Naive thymus-derived CD4-positive, alpha-beta T cell (primary cell): ENCODE results near the gene CAMK1D. TPM values are rescaled to one million over a fixed set of nuclear protein-coding genes. Genes with fewer than 3 reads are reported as not detected.

ENCODE experiments used
- ATAC-seq: fragments of 150-1000 bp; cut with Tn5 transposase; 2 replicates; pipeline ENCODE4 v1.10.0; 2021; ENCODE audit warnings: mild to moderate bottlenecking, moderate library complexity
- CTCF ChIA-PET: fragments of 350-600 bp; sonication (Branson Sonifier 250); formaldehyde crosslinking; loops from one replicate; lab custom pipeline; 2021; ENCODE audit warnings: antibody characterized with exemption; lab: Charles Lee
- POLR2A ChIA-PET: fragments of 350-600 bp; sonication (Branson Sonifier 250); formaldehyde crosslinking; loops from one replicate; lab custom pipeline; 2021; ENCODE audit warnings: antibody characterized with exemption, inconsistent platforms; lab: Charles Lee
- DNase-seq, 9 donors: peaks; one replicate each; pipeline versions ENCODE4 v3.0.0 to v3.0.0-alpha.2; 2020 to 2022; ENCODE audit warnings: mixed read lengths in 1 of 9
- H3K27ac ChIP-seq: one replicate; pipeline ENCODE4 v1.7.0; 2013; ENCODE audit warnings: mild to moderate bottlenecking, low read depth, low read length, moderate library complexity
- H3K27me3 ChIP-seq, 2 donors: one replicate each; pipeline ENCODE4 v1.7.0; 2013; ENCODE audit warnings: low read length in 2 of 2, mild to moderate bottlenecking in 2 of 2, moderate library complexity in 2 of 2; ENCODE audit not compliant: control insufficient read depth in 2 of 2, insufficient read depth in 2 of 2
- H3K36me3 ChIP-seq, 3 experiments: 1 replicate in 2 of 3; 2 replicates in 1 of 3; pipeline ENCODE4 v1.7.0; 2013; ENCODE audit warnings: low read length in 3 of 3, mild to moderate bottlenecking in 3 of 3, moderate library complexity in 1 of 3; ENCODE audit not compliant: insufficient read depth in 3 of 3, control insufficient read depth in 2 of 3
- H3K4me1 ChIP-seq, 2 donors: one replicate each; pipeline ENCODE4 v1.7.0; 2013; ENCODE audit warnings: low read length in 2 of 2, mild to moderate bottlenecking in 2 of 2, moderate library complexity in 1 of 2; ENCODE audit not compliant: control insufficient read depth in 2 of 2, insufficient read depth in 2 of 2
- H3K4me3 ChIP-seq: 2 replicates; pipeline ENCODE4 v1.7.0; 2013; ENCODE audit warnings: mild to moderate bottlenecking, low read length
- H3K9me3 ChIP-seq, 3 experiments: 1 replicate in 2 of 3; 2 replicates in 1 of 3; pipeline ENCODE4 v1.7.0; 2013; ENCODE audit warnings: low read length in 3 of 3; ENCODE audit not compliant: control insufficient read depth in 2 of 3
- H3K27ac Mint-ChIP-seq, 9 donors: one replicate each; pipeline ENCODE4 v1.8.0; 2020 to 2022; ENCODE audit warnings: mixed read lengths in 9 of 9, mild to moderate bottlenecking in 8 of 9, moderate library complexity in 5 of 9, inconsistent platforms in 2 of 9
- H3K27me3 Mint-ChIP-seq, 5 donors: one replicate each; pipeline ENCODE4 v1.8.0; 2021 to 2022; ENCODE audit warnings: mixed read lengths in 5 of 5, mild to moderate bottlenecking in 1 of 5
- H3K36me3 Mint-ChIP-seq, 5 donors: one replicate each; pipeline ENCODE4 v1.8.0; 2020 to 2022; ENCODE audit warnings: mixed read lengths in 5 of 5, mild to moderate bottlenecking in 3 of 5, inconsistent platforms in 1 of 5
- H3K4me1 Mint-ChIP-seq, 7 donors: one replicate each; pipeline ENCODE4 v1.8.0; 2020 to 2022; ENCODE audit warnings: mixed read lengths in 7 of 7, mild to moderate bottlenecking in 3 of 7, inconsistent platforms in 1 of 7
- H3K4me3 Mint-ChIP-seq, 10 donors: one replicate each; pipeline ENCODE4 v1.8.0; 2020 to 2022; ENCODE audit warnings: mild to moderate bottlenecking in 10 of 10, mixed read lengths in 10 of 10, moderate library complexity in 6 of 10, inconsistent platforms in 2 of 10
- H3K9me3 Mint-ChIP-seq, 11 donors: one replicate each; pipeline ENCODE4 v1.8.0; 2020 to 2022; ENCODE audit warnings: mixed read lengths in 11 of 11, mild to moderate bottlenecking in 4 of 11, inconsistent platforms in 1 of 11, moderate library complexity in 1 of 11
- intact Hi-C, 2 donors: fragments of 100-400 bp; cut with micrococcal nuclease; formaldehyde crosslinking; loops; one replicate each; pipeline ENCODE4 v1.15.1; 2023
- polyA plus RNA-seq, 2 donors: library from polyadenylated mRNA; unstranded; fragments of 300-500 nt; fragmentation: Illumina TruSeq; gene quantifications; one replicate each; pipeline ENCODE4 v1.2.3, GENCODE V29; 2021
- total RNA-seq, 6 experiments: library from RNA in 5 of 6; stranded (reverse) in 5 of 6; gene quantifications; 1 replicate in 5 of 6; 2 replicates in 1 of 6; pipeline ENCODE4 v1.2.3 and lab custom pipeline; 2021 to 2026

Gene CAMK1D
- total and polyA plus RNA-seq, 7 experiments from 2014 or later = 12.5 to 43.2 (median 18.6) TPM

- Histone ChIP-seq H3K4me3 (no peak overlapping the region), H3K4me1 (no peaks in the 10 kb centered on the region), H3K27ac (no peak overlapping the region), H3K36me3 (no peaks in the 10 kb centered on the region), H3K27me3 (no peaks in the 10 kb centered on the region), H3K9me3 (no peaks in the 10 kb centered on the region)
- intact Hi-C loops = no loop called here
- ChIA-PET POLR2A (no interaction called here), CTCF (interaction anchor here (1.0 kb wide), 1 partner anchor 11 kb away, joined by 3 read pairs; no protein-coding TSS in a partner anchor)
- ATAC-seq (no peak), DNase-seq (no peak)
- H3K4me1 Mint-ChIP-seq = peaks cover 0 to 5% (median 0%) of the 10 kb centered on the region in 7 donors
- no peak overlapping the region for H3K4me3 Mint-ChIP-seq
- H3K36me3 Mint-ChIP-seq = peaks cover 0 to 64% (median 42%) of the 10 kb centered on the region in 5 donors
- H3K27ac Mint-ChIP-seq = no peak overlapping the region
- no peaks in the 10 kb centered on the region for H3K27me3 Mint-ChIP-seq
- H3K9me3 Mint-ChIP-seq = peaks cover 0 to 5% (median 0%) of the 10 kb centered on the region in 11 donors
Observed at GRCh38 chr10:12667052-12667451, 317.7 kb downstream of the CAMK1D start.

DNA sequence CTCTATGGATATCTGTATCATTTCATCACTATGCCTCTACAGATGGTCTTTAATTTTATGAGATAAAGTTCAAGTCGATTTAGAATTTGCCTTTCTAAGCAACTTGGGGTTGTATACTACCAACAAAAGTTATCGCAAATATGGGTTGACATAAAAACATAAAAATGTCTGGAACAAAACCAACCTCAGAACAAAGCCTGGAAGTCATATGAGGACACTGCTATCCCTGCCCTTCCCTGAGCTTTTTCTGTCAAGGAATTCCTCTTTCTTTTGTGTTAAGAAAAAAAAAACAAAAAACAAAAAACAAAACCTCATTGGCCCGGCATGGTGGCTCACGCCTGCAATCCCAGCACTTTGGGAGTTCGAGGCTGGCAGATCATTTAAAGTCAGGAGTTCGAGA, 319.3 kb downstream of the CAMK1D start:
- Mint-ChIP-seq H3K27ac (no peak overlapping the region), H3K36me3 (peaks cover 0 to 64% (median 42%) of the 10 kb centered on the region in 5 donors), H3K4me3 (no peak overlapping the region), H3K27me3 (no peaks in the 10 kb centered on the region), H3K9me3 (peaks cover 0 to 5% (median 0%) of the 10 kb centered on the region in 11 donors), H3K4me1 (peaks cover 0 to 5% (median 0%) of the 10 kb centered on the region in 7 donors)
- POLR2A ChIA-PET = interaction anchor here (0.7 kb wide), 1 partner anchor 50 kb away, joined by 3 read pairs; no protein-coding TSS in a partner anchor
- Histone ChIP-seq H3K27ac (no peak overlapping the region), H3K4me3 (no peak overlapping the region), H3K27me3 (no peaks in the 10 kb centered on the region), H3K36me3 (no peaks in the 10 kb centered on the region), H3K4me1 (no peaks in the 10 kb centered on the region), H3K9me3 (no peaks in the 10 kb centered on the region)
- DNase-seq (no peak), ATAC-seq (no peak)
- CTCF ChIA-PET = no interaction called here
- intact Hi-C loops = no loop called here

DNA sequence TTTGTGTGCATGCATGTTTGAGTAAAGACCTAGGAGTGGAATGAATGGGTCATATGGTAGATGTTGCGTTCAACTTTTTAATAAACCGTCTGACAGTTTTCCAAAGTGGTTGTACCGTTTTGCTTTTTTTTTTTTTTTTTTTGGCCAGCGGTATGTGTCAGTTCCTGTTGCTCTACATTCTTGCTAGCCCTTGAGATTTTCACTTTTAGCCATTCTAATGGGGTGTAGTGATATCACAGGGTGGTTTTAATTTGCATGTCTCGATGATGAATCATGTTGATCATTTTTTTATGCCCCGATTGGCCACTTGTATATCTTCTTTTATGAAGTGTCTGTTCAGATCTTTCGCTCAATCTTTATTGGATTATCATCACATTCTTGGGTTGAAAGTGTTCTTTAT, 320.7 kb downstream of the CAMK1D start:
- intact Hi-C loops = no loop called here
- peaks cover 0 to 3% (median 0%) of the 10 kb centered on the region in 7 donors for H3K4me1 Mint-ChIP-seq
- Histone ChIP-seq H3K27ac (no peak overlapping the region), H3K4me3 (no peak overlapping the region), H3K36me3 (no peaks in the 10 kb centered on the region), H3K4me1 (no peaks in the 10 kb centered on the region), H3K9me3 (no peaks in the 10 kb centered on the region), H3K27me3 (no peaks in the 10 kb centered on the region)
- ChIA-PET CTCF (no interaction called here), POLR2A (interaction anchor here (0.7 kb wide), 1 partner anchor 73 kb away, joined by 4 read pairs; no protein-coding TSS in a partner anchor)
- ATAC-seq (no peak), DNase-seq (no peak)
- H3K36me3 Mint-ChIP-seq = peaks cover 0 to 62% (median 42%) of the 10 kb centered on the region in 5 donors
- no peak overlapping the region for H3K27ac Mint-ChIP-seq
- H3K9me3 Mint-ChIP-seq = peaks cover 0 to 5% (median 0%) of the 10 kb centered on the region in 11 donors
- H3K4me3 Mint-ChIP-seq = no peak overlapping the region
- H3K27me3 Mint-ChIP-seq = no peaks in the 10 kb centered on the region

DNA sequence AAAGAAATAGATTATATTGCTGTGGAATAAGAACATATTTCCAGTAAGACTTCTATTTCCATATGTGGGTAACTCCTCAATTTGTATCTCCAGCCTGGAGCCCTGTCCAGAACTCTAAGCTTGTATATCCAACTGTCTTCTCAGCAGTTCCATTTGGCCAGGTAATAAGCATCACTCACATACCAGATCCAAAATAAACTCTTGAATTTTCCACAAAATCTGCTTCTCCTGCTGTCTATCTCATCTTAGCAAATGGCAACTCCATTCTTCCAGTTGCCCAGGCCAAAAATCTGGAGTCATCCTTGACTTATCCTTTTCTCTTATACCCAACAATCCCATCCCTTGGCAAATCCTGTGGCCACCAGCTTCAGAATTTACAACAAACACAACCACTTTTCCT, 325.8 kb downstream of the CAMK1D start:
- ATAC-seq = no peak
- Mint-ChIP-seq H3K27ac (no peak overlapping the region), H3K27me3 (no peaks in the 10 kb centered on the region), H3K36me3 (peaks cover 0 to 55% (median 48%) of the 10 kb centered on the region in 5 donors), H3K9me3 (peaks cover 0 to 10% (median under 1%) of the 10 kb centered on the region in 11 donors), H3K4me3 (no peak overlapping the region), H3K4me1 (peaks cover 0 to 11% (median 3%) of the 10 kb centered on the region in 7 donors)
- H3K27ac ChIP-seq = no peak overlapping the region
- no peaks in the 10 kb centered on the region for H3K9me3 ChIP-seq
- peaks cover 0 to 4% (median 0%) of the 10 kb centered on the region in 3 experiments for H3K36me3 ChIP-seq
- H3K27me3 ChIP-seq = no peaks in the 10 kb centered on the region
- H3K4me3 ChIP-seq = no peak overlapping the region
- DNase-seq = no peak
- POLR2A ChIA-PET = no interaction called here
- CTCF ChIA-PET = no interaction called here
- no peaks in the 10 kb centered on the region for H3K4me1 ChIP-seq
- intact Hi-C loops = no loop called here

DNA sequence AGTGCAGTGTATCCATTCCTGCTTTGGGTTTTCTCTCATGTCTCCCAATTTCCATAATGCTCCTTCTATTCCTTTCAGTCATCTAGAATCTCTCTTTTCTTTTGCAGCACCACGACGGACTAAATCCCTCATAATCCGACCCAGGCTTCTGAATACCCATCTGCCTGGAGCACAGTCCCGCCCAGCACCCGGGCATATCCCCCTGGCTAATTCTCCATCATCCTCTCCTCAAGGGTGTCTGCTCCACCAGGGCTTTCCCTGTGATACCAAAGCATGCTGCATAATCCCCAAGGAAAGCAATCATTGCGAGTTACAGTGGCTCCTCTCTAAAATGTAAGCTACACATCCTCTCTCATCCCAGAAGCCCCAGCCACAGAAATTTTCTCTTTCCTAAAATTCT, 330.3 kb downstream of the CAMK1D start:
- H3K9me3 ChIP-seq = no peaks in the 10 kb centered on the region
- H3K27me3 Mint-ChIP-seq = no peaks in the 10 kb centered on the region
- H3K36me3 Mint-ChIP-seq = peaks cover 0 to 49% (median 40%) of the 10 kb centered on the region in 5 donors
- no peak overlapping the region for H3K4me3 Mint-ChIP-seq
- CTCF ChIA-PET = no interaction called here
- H3K4me3 ChIP-seq = no peak overlapping the region
- ATAC-seq = no peak
- H3K27ac Mint-ChIP-seq = no peak overlapping the region
- H3K27ac ChIP-seq = no peak overlapping the region
- POLR2A ChIA-PET = interaction anchor here (0.6 kb wide), 1 partner anchor 849 kb away, joined by 3 read pairs; no protein-coding TSS in a partner anchor
- peaks cover 3 to 24% (median 12%) of the 10 kb centered on the region in 7 donors for H3K4me1 Mint-ChIP-seq
- DNase-seq = no peak
- intact Hi-C loops = no loop called here
- H3K36me3 ChIP-seq = peaks cover 0 to 8% (median 0%) of the 10 kb centered on the region in 3 experiments
- no peaks in the 10 kb centered on the region for H3K27me3 ChIP-seq
- H3K9me3 Mint-ChIP-seq = peaks cover 0 to 8% (median 0%) of the 10 kb centered on the region in 11 donors
- no peaks in the 10 kb centered on the region for H3K4me1 ChIP-seq

DNA sequence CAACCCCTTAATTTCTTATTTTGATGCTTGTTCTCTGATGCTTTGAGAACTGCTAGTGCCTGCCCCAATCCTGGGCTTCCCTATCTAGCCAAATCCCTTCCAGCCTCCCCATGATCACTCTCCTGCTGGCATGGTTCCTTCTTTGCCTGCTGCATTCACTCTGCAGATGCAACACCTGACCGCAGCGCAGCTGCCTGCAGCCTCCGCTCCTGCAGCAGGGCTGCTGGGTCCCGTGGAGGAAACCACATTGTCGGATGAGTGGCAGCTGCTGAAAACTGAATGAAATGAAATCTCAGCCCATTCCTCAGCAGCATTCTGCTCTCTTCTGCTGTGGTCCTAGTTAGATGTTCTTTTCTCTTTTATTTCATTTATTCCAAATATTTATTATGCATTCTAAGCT, 331.9 kb downstream of the CAMK1D start:
- Mint-ChIP-seq H3K36me3 (peaks cover 0 to 38% (median 32%) of the 10 kb centered on the region in 5 donors), H3K4me1 (peaks cover 0 to 18% (median 11%) of the 10 kb centered on the region in 7 donors), H3K27me3 (no peaks in the 10 kb centered on the region), H3K9me3 (peaks cover 0 to 8% (median 0%) of the 10 kb centered on the region in 11 donors), H3K27ac (peak overlapping the region in 3 of 9 donors; percentile 13 to 35 (median 19)), H3K4me3 (peak overlapping the region; percentile 1 to 74 (median 42))
- Histone ChIP-seq H3K4me3 (no peak overlapping the region), H3K27me3 (no peaks in the 10 kb centered on the region), H3K4me1 (no peaks in the 10 kb centered on the region), H3K27ac (no peak overlapping the region), H3K36me3 (peaks cover 0 to 6% (median 0%) of the 10 kb centered on the region in 3 experiments), H3K9me3 (no peaks in the 10 kb centered on the region)
- intact Hi-C loops = no loop called here
- DNase-seq (peak in 4 of 9 donors; percentile 13 to 32 (median 17)), ATAC-seq (peak; percentile 26)
- ChIA-PET CTCF (no interaction called here), POLR2A (interaction anchor here (0.7 kb wide), 1 partner anchor 70 kb away, joined by 3 read pairs; no protein-coding TSS in a partner anchor)

- no peaks in the 10 kb centered on the region for H3K9me3 ChIP-seq
- ATAC-seq (no peak), DNase-seq (no peak)
- no peaks in the 10 kb centered on the region for H3K4me1 ChIP-seq
- peaks cover 0 to 4% (median 0%) of the 10 kb centered on the region in 3 experiments for H3K36me3 ChIP-seq
- Mint-ChIP-seq H3K4me1 (peaks cover 0 to 17% (median 11%) of the 10 kb centered on the region in 7 donors), H3K9me3 (no peaks in the 10 kb centered on the region), H3K27me3 (no peaks in the 10 kb centered on the region), H3K36me3 (peaks cover 0 to 11% (median 3%) of the 10 kb centered on the region in 5 donors), H3K27ac (no peak overlapping the region), H3K4me3 (no peak overlapping the region)
- H3K4me3 ChIP-seq = no peak overlapping the region
- intact Hi-C loops = no loop called here
- ChIA-PET CTCF (no interaction called here), POLR2A (no interaction called here)
- no peaks in the 10 kb centered on the region for H3K27me3 ChIP-seq
- H3K27ac ChIP-seq = no peak overlapping the region
Observed at GRCh38 chr10:12684784-12685183, 335.4 kb downstream of the CAMK1D start.
